Epithelial cell of prostate (primary cell): ENCODE results near the gene CCDC177.

Experiments
- DNase-seq: peaks from one replicate; pipeline ENCODE4 v3.0.0-alpha.2; 2011; ENCODE audit warnings: low read depth, low spot score
- H3K27ac ChIP-seq: fragments of 450-650 bp; 2 replicates; pipeline ENCODE4 v1.5.1; 2017; ENCODE audit warnings: mild to moderate bottlenecking

Gene CCDC177

DNA sequence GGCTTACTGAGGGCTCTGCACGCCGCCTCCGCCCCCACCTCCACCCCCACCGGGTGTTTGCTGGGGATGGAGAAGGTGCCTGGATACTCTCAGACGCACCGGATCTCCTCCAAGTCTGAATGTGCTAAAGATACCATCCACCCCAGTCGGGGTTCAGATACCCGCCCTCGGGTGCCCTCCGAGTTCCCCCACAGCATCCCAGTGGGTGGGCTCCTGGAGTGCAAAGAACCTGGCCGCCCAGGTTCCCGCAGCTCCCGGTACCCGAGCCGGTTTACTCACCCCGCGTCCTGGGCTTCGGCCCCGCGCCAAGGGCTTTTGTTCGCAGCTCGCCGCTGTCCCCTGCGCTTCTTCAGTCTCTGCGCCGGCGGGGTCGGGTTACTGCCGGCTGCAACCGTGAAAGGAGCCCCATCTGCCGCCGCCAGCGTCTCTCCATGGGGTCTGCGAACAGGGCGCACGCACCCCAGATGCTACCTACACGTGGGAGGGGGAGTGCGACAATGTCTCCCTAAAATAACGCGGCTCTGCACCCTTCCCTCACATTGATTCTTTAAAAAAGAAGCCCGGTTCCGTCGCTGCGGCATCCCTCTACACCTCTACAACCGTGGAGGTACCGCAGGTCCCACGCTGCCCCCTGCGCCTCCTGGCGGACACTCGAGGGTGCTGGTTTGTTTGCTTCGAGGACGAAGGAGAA is at the start of gene CCDC177:
CCDC177 (minus strand) TSS at position 609 of the 691 bp plus-strand sequence. CDS start 1,249 bp downstream, outside the sequence.
- H3K27ac ChIP-seq, result no peak within 1 kb of the TSS
- no peak for DNase-seq

DNA sequence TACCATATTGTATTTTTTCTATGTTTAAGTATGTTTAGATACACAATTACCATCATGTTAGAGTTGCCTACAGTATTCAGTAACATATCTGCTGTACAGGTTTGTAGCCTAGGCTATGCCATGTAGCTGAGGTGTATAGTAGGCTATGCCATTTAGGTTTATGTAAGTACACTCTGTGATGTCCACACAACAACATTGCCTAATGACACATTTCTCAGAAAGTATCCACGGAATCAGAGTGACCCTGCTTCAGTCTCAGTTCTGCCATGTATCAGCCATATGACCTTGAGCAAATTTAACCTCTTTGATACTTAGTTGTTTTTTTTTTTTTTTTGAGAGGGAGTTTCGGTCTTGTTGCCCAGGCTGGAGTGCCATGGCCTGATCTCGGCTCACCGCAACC is 49.5 kb upstream of the CCDC177 start:
- no peak overlapping the region for H3K27ac ChIP-seq
- no peak for DNase-seq

DNA sequence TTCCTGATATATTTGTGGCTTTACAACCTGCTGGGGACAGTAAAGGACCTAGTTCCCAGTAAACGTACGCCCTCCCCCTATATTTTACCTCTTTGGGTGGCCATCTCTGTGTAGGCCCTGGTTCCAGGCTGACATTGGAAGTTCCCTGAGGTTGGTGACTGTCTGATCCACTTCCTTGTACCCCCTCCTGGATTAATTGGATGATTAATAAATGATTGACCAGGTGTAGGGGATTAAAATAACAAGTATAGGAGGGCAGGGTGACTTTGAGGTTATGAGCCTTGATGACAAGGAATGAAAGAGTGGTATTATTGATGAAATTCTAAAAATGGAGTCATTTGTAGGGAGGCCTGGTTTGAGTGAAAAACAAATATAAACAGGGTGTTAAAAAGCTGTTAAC is 46.3 kb upstream of the CCDC177 start:
- DNase-seq, result no peak

DNA sequence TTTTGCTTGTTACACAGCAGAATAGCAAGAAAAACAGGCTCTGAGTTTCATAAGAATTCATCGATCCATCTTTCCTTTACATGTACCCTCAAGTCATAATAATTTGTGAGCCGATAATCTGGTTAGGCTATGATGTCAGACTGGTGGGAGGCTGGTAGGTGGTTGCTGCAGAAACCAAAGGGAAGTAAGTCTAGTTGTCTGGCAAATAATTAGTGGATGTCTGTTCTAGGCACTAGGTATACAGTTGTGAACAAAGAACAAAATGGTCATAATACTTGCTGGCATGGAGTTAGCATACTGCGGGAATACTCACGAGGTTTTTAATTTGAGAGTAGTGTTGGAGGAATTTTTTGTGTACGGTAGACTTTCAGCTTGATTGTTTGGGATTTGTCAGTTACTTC is 45.5 kb upstream of the CCDC177 start:
- H3K27ac ChIP-seq, result no peak overlapping the region
- DNase-seq, result no peak

More for the DNA sequence above, 46.3 kb upstream of the CCDC177 start:
- no peak overlapping the region for H3K27ac ChIP-seq

DNA sequence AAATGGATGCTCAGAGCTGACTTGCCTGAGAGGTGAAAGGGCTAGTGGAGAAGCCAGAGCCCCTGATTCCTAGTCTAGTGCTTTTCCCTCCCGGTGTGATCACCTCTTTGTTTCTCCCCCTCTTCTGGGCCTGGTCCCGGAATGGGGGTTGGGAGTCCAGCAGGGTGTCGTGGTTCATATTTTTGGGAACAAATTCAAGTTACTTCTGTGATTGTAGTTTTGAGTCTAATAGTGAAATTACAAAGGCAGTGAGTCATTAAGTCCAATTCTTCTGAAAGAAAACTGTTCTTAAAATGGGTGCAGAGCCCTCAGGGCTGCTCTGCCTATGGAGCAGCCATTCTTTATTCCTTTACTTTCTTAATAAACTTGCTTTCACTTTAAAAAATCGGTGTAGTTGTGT is 44.3 kb upstream of the CCDC177 start:
- H3K27ac ChIP-seq, result no peak overlapping the region
- DNase-seq, result no peak

DNA sequence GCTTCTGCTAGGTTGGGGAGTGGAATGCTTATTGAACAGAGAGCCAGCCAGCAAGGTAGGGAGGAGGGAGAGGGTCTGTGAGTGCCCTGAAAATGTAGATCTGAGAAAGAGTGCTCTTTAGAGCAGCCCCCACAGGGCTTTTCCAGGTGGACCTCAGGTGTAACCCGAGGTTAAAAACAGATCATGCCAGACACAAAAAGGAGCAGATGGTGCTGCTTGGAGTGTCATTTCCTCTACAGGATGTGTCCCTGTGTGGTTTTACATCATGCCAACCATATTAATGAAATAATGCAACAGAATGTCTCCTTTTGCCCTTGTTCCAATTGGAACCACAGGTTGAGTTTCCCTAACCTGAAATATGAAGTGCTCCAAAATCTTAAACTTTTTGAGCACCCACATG is 43.1 kb upstream of the CCDC177 start:
- H3K27ac ChIP-seq, result no peak overlapping the region
- no peak for DNase-seq

DNA sequence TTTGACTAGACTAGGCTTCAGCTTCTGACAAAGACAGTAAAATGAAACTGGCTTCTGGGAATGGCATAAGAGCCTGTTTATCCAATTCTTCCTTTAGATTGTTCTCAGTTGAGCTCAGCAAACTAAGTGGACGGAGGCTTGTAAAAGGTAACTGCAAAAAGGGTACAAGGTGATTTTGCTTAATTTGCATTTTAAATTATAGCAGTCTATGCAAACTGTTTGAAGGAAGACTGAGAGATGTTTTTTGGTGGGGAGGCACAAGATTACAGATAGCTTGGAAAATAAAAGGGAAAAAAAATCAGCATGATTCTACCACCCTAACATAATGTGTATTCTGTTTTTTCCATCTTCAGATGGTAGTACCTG is 41.7 kb upstream of the CCDC177 start:
- peak overlapping the region; percentile 57 for H3K27ac ChIP-seq
- no peak for DNase-seq

DNA sequence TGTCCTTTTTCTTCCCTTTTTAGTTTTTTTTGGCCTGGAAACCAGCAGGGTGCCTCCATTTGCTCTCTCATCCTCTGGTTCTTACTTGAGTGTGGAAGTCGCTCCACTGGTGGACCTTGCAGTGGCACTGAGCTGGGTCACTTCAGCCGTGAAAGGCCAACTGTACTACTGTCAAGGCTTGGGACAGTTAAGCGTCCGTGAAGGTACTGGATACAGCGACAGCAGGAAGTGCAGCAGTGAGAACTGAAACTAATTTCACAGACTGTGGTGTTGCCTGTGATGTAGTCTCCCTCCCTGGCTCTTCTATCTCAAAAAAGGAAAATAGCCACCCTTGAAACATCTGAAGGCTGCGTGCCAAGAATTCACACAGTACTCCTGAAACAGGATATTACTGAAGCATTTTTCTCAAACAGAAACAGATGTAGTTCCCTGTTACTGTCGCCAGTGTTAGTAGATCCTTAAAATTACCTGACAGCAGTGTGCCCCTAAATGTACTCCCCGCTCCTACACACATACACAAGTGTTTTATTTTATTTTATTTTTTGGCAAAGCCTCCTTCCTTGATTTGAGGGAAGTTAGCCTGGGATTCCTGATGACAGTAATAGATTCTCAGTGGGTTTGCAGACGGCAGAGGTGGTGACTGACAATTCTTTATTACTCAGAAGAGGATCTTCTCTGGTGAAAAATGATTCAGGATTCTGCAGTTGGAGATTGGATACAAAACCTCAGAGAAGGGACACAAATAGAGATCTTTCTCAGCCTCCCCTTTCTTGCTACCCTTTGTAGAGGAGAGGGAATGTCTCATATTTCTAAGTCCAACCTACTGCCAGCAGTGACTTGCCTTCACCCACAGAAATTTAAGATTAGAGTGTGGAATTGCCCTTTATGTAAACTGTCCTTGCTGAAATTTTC is 41.1 kb upstream of the CCDC177 start:
- peak overlapping the region; percentile 57 for H3K27ac ChIP-seq
- DNase-seq, result no peak

DNA sequence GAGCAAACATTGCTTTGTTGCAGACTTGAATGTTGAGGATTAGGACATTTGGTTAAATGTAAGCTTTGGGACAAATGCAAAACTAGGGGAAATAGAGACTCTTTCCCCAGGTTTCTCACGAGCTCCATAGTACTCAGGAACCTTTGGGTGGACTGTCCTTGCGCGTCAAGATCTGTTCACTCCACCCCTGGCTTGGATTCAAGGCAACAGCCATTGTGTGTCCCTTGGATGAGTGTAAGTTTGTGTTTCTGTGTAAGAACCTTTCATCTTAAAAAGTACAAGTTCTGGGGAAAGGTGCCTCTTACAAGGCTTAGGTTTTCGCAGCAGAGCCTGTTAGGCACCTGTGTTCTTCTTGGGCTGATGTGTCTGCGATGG is 40.4 kb upstream of the CCDC177 start:
- DNase-seq, result no peak
- peak overlapping the region; percentile 57 for H3K27ac ChIP-seq

DNA sequence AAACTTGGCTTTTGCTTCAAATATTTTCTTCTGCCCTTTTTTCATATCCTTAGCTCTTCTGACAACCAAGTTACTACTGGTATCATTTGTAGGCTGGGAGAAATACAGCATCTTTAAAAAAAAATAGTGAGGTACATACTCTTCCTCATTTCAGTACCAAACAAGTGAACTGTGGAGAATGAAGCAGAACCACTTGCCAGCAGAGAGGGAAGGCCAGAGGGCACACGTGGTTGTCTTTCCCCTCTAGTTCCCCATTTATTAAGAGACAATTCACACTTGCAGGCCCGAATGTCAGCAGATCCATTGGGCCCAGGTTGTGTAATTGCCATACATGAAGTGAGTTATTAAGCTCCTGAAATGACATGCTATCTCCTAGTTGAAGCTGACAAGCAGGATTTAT is 39.9 kb upstream of the CCDC177 start:
- no peak for DNase-seq
- no peak overlapping the region for H3K27ac ChIP-seq

DNA sequence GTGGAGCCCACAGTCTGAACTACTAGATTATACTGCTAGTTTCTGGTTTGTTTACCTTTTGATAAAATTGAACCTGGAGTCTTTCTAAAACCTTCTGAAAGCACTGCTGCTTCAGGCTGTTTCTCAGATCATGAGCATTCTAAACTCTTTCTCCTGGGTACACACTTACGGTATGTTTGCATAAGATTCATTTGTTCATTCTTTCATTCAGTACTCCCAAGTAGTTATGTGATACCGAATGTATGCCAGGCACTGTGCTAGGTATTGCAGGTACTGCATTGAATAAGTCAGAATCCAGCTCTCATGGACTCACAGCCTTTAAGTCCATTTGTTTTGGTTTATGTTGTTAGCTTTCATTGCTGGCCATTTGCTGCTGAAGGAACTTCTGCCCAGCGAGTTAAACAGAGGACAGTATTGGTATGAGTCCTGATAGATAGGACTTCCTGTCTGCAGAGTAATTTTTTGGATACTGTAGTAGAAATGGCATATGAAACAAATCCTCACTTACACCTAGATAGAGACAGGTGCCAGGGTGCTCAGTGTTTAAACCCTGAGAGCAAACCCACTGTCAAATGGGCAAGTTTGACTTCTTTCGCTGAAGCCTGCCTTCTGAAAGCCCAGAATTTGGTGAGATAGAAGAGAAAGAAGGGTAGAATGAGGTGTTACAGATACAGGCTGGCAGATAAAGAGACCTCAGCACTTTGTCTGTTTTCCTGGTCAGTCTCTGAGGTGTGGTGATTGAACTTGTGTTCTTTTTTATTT is 38.8 kb upstream of the CCDC177 start:
- peak overlapping the region; percentile 83 for H3K27ac ChIP-seq
- DNase-seq, result no peak

DNA sequence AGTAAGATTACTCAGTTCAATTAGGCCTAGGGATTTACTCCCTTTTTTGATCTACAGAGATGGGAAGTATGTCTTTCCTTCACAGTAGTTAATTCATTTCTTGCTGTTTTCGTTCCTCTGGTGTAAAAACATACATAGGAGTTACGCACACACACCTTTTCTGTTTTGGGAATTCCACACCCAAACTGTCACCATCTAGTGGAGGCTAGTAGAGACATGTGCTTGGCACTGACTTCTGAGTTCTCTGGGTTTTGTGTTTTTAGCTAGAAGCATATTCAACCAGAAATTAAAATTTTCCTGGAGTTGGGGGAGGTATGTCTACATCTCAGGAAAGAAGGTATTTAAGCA is 38.1 kb upstream of the CCDC177 start:
- peak overlapping the region; percentile 83 for H3K27ac ChIP-seq
- no peak for DNase-seq

DNA sequence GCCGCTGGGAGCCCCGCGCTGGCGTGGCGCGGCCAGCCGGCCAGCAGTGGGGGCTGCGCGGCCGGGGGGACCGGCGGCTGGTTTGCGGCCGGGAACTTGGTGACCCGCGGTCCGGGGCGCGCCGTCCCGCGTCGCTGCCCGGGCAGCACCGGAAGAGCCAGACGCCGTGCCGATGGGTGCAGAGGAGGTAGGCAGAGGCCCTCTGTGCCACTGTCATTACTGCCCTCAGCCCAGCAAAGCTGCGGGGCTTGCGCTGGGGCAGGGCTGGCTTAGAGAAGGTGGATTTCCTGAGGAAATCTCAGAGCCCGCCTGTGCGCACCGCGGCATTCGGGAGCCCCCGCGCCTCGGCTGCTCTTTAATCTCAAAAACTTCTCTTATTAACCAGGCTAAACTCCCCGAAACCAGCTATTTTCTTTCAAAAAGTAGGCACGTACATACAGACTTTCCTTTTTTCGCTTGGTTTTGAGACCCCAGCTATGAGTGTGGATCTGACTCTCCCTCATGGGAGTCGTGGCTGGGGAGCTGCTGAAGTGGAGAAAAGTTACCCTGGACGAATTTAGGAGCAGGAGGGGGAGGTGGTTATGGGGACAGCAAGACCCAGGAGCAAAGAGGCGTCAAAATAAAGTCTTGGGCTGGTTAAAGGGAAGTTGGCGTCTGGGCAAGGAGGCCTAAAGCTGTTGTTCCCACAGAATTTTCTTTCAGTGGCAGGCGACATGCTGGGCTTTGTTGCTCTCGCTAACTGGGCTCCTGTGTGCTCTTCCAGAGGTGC is 37.5 kb upstream of the CCDC177 start:
- no peak for DNase-seq

DNA sequence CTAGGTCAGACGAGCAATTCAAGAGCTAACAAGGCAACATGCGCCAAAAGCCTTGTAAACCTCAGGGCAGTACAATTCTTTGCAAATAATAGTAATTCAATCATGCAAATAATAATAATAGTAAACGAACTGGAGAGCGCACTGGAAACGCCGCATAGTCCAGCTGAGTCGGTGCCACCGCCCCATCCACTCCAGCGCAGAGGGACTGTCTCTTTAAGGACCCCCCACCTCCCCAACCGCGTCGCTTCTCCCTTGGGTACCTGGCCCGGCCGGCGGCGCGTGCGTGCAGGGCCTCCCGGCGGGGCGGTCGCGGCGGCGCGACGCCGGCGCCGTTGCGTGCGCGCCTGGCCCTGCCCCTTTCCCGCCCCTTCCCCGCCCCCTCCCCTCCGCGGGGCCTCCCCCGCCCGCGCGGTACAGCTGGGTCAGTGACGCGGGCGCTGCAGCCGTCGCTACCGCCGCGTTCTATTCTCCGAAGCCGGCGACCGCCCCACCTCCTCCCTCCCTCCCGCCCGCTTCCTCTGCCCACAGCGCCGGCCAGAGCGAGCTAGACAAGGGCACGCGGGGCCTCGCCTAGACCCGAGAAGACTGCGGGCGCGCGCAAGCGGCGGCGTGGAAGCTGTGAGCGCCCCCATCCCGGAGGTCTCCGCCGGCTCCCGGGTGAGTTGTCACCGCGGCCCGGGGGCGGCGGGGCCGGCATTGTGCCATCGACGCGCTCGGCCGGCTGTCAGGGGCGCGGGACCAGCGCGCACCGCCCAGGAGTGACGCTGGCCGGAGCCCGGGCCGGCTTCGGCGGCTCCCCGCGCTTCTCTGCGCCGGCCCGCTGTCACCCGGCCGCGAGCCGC is 36.7 kb upstream of the CCDC177 start, which contains the start of gene SUSD6:
SUSD6 (plus strand) TSS at position 425 of the 842 bp plus-strand sequence. CDS start 46,997 bp downstream, outside the sequence.
- DNase-seq, result peak; percentile 34
- H3K27ac ChIP-seq, result peak within 1 kb of the TSS; percentile 83

More for the DNA sequence above, 37.5 kb upstream of the CCDC177 start:
- H3K27ac ChIP-seq, result peak overlapping the region; percentile 83

DNA sequence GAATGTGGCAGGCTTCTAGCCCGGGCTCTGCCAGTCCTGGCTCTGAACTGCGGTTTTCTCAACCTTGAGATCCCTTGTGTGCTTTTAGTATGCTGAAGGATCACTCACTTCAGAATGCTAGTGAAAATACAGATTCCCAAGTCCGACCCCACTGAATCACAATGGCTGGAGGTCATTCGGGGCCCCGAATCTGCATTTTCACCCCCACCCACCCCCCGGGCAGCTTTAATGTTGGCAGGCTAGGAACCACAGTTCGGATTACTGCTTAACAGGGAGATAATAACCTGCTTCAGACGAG is 36.2 kb upstream of the CCDC177 start:
- peak overlapping the region; percentile 83 for H3K27ac ChIP-seq
- no peak for DNase-seq

DNA sequence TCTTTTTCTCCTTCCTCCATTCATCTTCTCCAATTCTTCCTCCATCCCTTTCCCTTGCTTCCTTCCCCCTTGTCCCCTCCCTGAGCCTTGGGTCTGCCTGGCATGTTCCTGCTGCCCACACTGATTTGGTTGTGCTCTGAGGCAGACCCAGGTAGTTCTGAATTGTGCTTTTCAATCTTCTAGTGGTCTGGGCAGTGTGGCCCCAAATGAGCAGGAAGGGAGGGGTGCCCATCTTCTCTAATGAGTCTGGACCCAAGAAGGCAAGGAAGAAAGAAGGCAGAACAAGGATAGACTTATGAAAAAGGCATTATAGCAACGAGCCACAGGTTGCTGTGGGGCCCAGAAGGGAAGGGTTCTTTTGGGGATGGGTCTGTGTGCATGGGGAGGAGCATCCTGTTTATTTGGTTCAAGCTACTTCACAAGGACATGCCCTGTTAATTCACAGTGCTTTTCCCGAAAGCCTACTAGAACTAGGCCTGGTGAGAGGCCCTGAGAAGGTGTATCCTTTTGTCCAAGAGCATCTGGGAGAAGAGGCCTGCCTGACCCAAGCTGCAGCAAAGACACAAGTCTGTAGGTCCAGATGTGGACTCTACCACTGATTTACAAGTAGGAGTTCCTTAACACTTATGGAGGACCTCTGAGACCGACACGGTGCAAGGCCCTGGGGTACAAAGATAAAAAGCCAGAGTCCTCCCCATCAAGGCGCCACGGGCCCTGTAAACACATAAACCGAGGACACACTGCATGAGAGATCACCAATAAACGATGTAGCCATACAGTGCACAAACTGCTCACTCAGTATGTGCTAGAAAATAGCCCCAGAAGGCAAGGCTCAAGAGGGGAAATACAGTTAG is 35.6 kb upstream of the CCDC177 start:
- DNase-seq, result no peak

DNA sequence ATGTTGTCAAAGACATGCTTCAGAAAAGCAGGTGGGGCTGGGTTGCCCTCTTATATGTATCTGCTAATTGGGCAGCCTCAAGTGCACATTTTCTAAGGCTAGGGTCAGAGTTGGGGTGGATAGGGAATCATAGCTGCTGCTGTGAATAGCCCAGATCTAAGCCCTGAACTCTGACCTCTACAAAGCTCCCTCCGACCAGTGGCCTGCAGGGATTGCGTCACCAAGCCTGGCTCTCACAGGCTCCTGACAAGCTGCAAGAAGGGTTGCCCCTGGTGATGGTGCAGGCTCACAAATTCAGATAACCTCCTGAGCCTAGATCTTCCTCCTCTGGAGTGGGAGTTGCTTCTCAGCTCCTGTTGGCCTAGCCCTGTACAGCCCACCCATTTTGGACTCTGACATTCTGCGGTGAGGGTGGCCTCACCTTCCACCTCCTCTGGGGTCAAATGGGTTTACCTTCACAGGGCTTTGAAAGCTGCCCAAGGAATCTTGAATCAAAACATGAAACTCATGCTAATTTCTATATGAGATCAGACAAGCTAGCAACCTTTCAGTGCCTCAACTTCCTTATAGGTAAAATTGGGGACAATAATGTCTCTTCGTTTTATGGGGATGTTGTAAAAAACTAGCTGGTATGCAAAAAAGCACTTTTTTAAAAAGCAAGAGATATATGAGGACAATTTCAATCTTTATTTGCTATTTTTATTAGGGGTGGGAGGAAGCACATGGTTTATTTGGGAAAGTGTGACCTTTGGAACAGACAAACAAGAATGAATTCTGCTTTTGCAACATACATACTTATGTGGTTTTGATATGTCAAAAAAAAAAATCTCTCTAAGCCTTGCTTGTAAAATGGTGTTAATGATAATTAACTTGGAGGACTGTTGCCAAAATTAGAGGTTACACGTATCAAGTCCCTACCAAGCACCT is 31.9 kb upstream of the CCDC177 start:
- DNase-seq, result no peak
- no peak overlapping the region for H3K27ac ChIP-seq

More for the DNA sequence above, 35.6 kb upstream of the CCDC177 start:
- peak overlapping the region; percentile 83 for H3K27ac ChIP-seq
